Stomach smooth muscle (tissue), 2 donors: ENCODE measurements around the gene PTPRT.

Source experiments
- H3K27ac ChIP-seq: one replicate; pipeline ENCODE4 v1.7.0; 2013; ENCODE audit warnings: mild to moderate bottlenecking, low read length, inconsistent platforms
- H3K27me3 ChIP-seq, 2 donors: one replicate each; pipeline ENCODE4 v1.7.0; 2013; ENCODE audit warnings: low read length in 2 of 2; ENCODE audit not compliant: insufficient read depth in 2 of 2, control insufficient read depth in 1 of 2
- H3K36me3 ChIP-seq, 2 donors: one replicate each; pipeline ENCODE4 v1.7.0; 2013; ENCODE audit warnings: low read length in 2 of 2; ENCODE audit not compliant: control insufficient read depth in 2 of 2, insufficient read depth in 2 of 2
- H3K4me1 ChIP-seq: one replicate; pipeline ENCODE4 v1.7.0; 2013; ENCODE audit warnings: low read length; ENCODE audit not compliant: control insufficient read depth, insufficient read depth
- H3K4me3 ChIP-seq, 2 donors: one replicate each; pipeline ENCODE4 v1.7.0; 2013; ENCODE audit warnings: low read length in 2 of 2
- H3K9ac ChIP-seq, 2 donors: one replicate each; pipeline ENCODE4 v1.7.0; 2013; ENCODE audit warnings: low read length in 2 of 2, mild to moderate bottlenecking in 1 of 2
- H3K9me3 ChIP-seq, 2 donors: one replicate each; pipeline ENCODE4 v1.7.0; 2013; ENCODE audit warnings: low read length in 2 of 2; ENCODE audit not compliant: control insufficient read depth in 2 of 2
- donor health status: healthy.
- donor health status: Pancreatic carcinoma.

The PTPRT gene

GRCh38 chr20:42492290-42492689 is 697.4 kb downstream of the PTPRT start:
- Histone ChIP-seq H3K4me3 (no peak overlapping the region), H3K9ac (no peak overlapping the region), H3K36me3 (no peaks in the 10 kb centered on the region), H3K27me3 (no peaks in the 10 kb centered on the region), H3K27ac (no peak overlapping the region), H3K4me1 (no peaks in the 10 kb centered on the region), H3K9me3 (no peaks in the 10 kb centered on the region)

- Histone ChIP-seq H3K9ac (no peak overlapping the region), H3K9me3 (no peaks in the 10 kb centered on the region), H3K36me3 (no peaks in the 10 kb centered on the region), H3K4me3 (no peak overlapping the region), H3K27ac (no peak overlapping the region), H3K4me1 (peaks cover 3% of the 10 kb centered on the region), H3K27me3 (no peaks in the 10 kb centered on the region)
Observed at GRCh38 chr20:42485556-42485955, 704.1 kb downstream of the PTPRT start.

DNA sequence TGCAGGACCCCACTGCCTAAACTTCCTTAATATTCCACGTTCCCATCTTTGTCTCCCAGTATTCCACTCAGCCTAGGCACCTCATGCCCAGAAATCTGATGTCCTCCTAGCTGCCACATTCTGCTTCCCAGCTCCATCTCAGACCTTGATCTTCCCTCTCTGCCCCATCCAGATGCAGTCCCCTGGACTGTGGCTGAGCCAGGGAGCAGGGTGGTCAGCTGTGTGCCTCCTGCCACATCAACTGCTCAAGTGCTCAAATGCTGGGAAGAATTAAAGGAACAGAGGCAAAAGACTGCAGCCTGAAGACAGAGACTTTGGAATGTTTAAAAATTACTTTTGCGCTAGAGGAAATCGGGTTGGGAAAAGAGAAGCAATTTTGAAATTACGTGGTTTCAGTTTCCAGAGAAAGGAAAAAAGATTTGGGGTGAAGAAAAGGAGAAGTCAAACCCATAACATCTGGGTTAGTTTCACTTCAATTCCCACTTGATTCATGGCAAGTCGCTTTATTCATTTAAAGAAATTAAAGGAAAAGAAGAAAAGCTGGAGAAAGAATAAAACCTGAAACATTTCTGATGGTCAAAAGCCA is 704.8 kb downstream of the PTPRT start:
- Histone ChIP-seq H3K9ac (no peak overlapping the region), H3K27me3 (no peaks in the 10 kb centered on the region), H3K36me3 (no peaks in the 10 kb centered on the region), H3K4me3 (no peak overlapping the region), H3K4me1 (peaks cover 3% of the 10 kb centered on the region), H3K9me3 (no peaks in the 10 kb centered on the region), H3K27ac (no peak overlapping the region)

- Histone ChIP-seq H3K9ac (no peak overlapping the region), H3K27me3 (no peaks in the 10 kb centered on the region), H3K4me3 (no peak overlapping the region), H3K9me3 (no peaks in the 10 kb centered on the region), H3K27ac (no peak overlapping the region), H3K4me1 (peaks cover 3% of the 10 kb centered on the region), H3K36me3 (no peaks in the 10 kb centered on the region)
Observed at GRCh38 chr20:42484335-42484734, 705.4 kb downstream of the PTPRT start.

GRCh38 chr20:42483730-42484303 is 705.9 kb downstream of the PTPRT start:
- no peaks in the 10 kb centered on the region for H3K9me3 ChIP-seq
- H3K9ac ChIP-seq: no peak overlapping the region
- no peaks in the 10 kb centered on the region for H3K27me3 ChIP-seq
- no peaks in the 10 kb centered on the region for H3K36me3 ChIP-seq
- H3K4me3 ChIP-seq: no peak overlapping the region
- no peak overlapping the region for H3K27ac ChIP-seq
- H3K4me1 ChIP-seq: peaks cover 3% of the 10 kb centered on the region

DNA sequence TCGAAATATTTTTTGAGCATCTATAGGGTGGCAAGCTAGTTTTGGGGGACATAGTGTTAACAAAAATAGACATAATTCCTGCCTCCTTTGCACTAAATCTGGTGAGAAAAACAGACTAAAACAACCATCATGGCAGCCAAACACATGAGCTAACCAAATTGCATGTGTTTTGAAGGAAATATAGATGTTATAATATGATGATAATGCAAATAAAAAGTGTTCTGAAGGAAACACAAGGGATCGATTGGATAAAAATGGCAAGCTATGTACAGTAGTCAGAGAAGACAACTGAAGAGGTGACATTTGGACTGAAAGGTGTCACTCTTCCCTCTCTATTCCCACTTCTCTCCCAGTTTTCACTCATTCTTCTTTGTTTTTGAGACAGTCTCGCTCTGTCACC is 706.9 kb downstream of the PTPRT start:
- Histone ChIP-seq H3K36me3 (no peaks in the 10 kb centered on the region), H3K9ac (no peak overlapping the region), H3K4me1 (peaks cover 3% of the 10 kb centered on the region), H3K27ac (no peak overlapping the region), H3K9me3 (no peaks in the 10 kb centered on the region), H3K27me3 (no peaks in the 10 kb centered on the region), H3K4me3 (no peak overlapping the region)

DNA sequence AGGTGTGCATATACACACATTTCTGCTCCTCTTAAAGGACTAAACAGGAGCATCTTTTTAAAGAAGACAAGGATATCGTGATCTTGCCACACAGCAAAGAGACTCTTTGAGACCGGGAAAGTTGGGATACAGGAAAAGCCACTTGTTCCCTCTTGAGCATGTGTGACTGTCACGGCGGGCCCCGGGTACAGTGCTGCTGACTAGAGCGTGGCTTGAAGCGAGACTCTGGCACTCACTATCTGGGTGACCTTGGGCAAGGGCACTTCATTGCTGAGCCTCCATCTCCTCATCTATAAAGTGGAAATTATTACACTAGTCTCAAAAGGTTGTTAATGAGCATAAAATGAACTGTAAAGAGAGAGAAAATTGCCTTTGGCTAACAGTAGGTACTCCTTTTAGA is 713.9 kb downstream of the PTPRT start:
- Histone ChIP-seq H3K27me3 (no peaks in the 10 kb centered on the region), H3K9ac (no peak overlapping the region), H3K4me1 (no peaks in the 10 kb centered on the region), H3K36me3 (no peaks in the 10 kb centered on the region), H3K27ac (no peak overlapping the region), H3K9me3 (no peaks in the 10 kb centered on the region), H3K4me3 (no peak overlapping the region)

GRCh38 chr20:42474646-42475045 is 715.1 kb downstream of the PTPRT start:
- Histone ChIP-seq H3K4me1 (no peaks in the 10 kb centered on the region), H3K27me3 (no peaks in the 10 kb centered on the region), H3K27ac (no peak overlapping the region), H3K36me3 (no peaks in the 10 kb centered on the region), H3K4me3 (no peak overlapping the region), H3K9me3 (no peaks in the 10 kb centered on the region), H3K9ac (no peak overlapping the region)

- no peaks in the 10 kb centered on the region for H3K27me3 ChIP-seq
- H3K4me1 ChIP-seq: no peaks in the 10 kb centered on the region
- no peaks in the 10 kb centered on the region for H3K36me3 ChIP-seq
- no peak overlapping the region for H3K4me3 ChIP-seq
- H3K9me3 ChIP-seq: no peaks in the 10 kb centered on the region
- no peak overlapping the region for H3K27ac ChIP-seq
- no peak overlapping the region for H3K9ac ChIP-seq
Observed at GRCh38 chr20:42472198-42472597, 717.5 kb downstream of the PTPRT start.

- Histone ChIP-seq H3K9ac (no peak overlapping the region), H3K36me3 (no peaks in the 10 kb centered on the region), H3K4me3 (no peak overlapping the region), H3K27ac (no peak overlapping the region), H3K4me1 (no peaks in the 10 kb centered on the region), H3K27me3 (peaks cover 0 to 3% of the 10 kb centered on the region in 2 donors), H3K9me3 (no peaks in the 10 kb centered on the region)
Observed at GRCh38 chr20:42461965-42462593, 727.6 kb downstream of the PTPRT start.

DNA sequence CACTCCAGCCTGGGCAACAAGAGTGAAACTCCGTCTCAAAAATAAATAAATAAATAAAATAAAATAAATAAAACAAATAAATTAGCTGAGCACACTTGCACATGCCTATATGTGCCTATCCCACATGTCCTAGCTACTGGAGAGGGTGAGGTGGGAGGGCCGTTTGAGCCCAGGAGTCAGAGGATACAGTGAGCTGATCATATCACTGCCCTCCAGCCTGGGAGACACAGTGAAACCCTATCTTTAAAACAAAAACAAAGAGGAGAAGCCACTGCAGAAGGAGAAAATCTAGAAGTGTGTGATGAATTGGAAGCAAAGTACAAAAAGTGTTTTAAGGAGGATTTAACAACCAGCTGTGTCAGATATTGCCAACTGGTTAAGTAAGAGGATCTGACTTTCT is 728.4 kb downstream of the PTPRT start:
- Histone ChIP-seq H3K4me3 (no peak overlapping the region), H3K36me3 (no peaks in the 10 kb centered on the region), H3K9me3 (no peaks in the 10 kb centered on the region), H3K9ac (no peak overlapping the region), H3K27me3 (no peaks in the 10 kb centered on the region), H3K27ac (no peak overlapping the region), H3K4me1 (no peaks in the 10 kb centered on the region)
